ENCODE results near the gene AP3D1. TPM values are rescaled to one million over a fixed set of nuclear protein-coding genes. Genes with fewer than 3 reads are reported as not detected.
"Not testable (repeated sequence)": the region's sequence is repeated elsewhere in the genome, so short reads cannot be mapped to it uniquely, and the experiment has no call there.

Gene AP3D1
- 139 to 157 TPM (median 144 TPM) in 3 replicates for total RNA-seq
- long read RNA-seq, full-length matches to known transcripts = 32 of 81 reads
- long read RNA-seq, partial matches to known transcripts = 19 of 81 reads
- long read RNA-seq, other reads (novel, unspliced or antisense) = 30 of 81 reads

DNA sequence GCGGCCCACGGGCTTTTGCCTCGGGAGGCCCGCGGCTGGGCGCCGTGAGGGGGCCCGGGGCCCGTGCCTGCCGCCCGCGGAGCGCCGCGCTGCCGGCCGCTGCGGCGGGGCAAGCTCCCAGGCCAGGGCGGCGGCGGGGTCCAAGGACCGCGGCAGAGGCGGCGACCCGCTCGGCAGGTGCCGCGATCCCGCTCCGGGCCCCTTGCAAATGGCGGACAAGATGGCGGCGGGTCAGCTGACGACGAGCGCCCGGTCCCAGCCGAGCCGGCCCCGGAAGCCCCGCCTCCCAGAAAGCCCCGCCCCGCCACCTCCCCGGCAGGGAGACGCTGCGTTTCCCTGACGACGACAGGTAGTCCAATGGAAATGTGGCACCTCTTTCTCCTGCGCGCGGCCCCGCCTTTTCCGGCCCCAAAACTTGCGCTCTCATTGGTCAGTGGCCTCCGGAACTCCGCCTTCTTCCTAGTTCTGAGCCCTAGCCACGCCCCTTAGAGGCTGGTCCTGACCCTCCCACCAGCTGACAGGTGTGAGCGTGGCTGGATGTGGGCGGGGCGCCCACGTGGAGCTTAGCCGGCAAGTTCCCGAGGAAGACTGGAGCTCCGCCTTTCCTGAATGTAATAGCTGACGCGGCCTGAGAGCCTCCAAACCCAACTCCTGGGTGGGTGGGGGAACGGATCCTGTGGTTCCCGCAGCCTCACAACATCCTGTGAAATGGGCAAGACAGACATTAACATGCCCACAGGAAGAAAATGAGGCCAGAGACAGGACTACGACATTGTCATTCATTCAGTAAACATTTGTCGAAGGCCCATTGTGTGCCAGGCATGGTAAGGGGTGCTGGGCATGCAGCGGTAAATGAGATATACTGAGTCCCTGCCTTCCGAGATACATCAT is at the start of gene AP3D1:
AP3D1 (minus strand) TSS at position 228 of the 891 bp plus-strand sequence. CDS start 232 bp downstream, outside the sequence.
- H3K36me3 Mint-ChIP-seq (ENCODE audit: low read depth) = no peaks in the 10 kb centered on the region
- H3K9me3 Mint-ChIP-seq (ENCODE audit: low read depth) = no peaks in the 10 kb centered on the region
- no peak for TF ChIP-seq CTCF (IDR thresholded peaks at IDR 0.05)
- peak; percentile 100 for DNase-seq (ENCODE audit: low spot score)
- no peaks in the 10 kb centered on the region for H3K27me3 Mint-ChIP-seq (ENCODE audit: low read depth)
- peaks cover 46% of the 10 kb centered on the region for H3K4me1 Mint-ChIP-seq (ENCODE audit: low read depth)
- peak within 1 kb of the TSS; percentile 87 for H3K4me3 Mint-ChIP-seq (ENCODE audit: unreplicated experiment)
- H3K27ac Mint-ChIP-seq (ENCODE audit: unreplicated experiment) = peak within 1 kb of the TSS; percentile 91

- not testable (repeated sequence) for H3K27ac Mint-ChIP-seq (ENCODE audit: unreplicated experiment); H3K4me3 Mint-ChIP-seq (ENCODE audit: unreplicated experiment); H3K36me3 Mint-ChIP-seq (ENCODE audit: low read depth); DNase-seq (ENCODE audit: low spot score); H3K9me3 Mint-ChIP-seq (ENCODE audit: low read depth); H3K27me3 Mint-ChIP-seq (ENCODE audit: low read depth)
- H3K4me1 Mint-ChIP-seq (ENCODE audit: low read depth) = peaks cover 14% of the 10 kb centered on the region
Measured at GRCh38 chr19:2200624-2201294, 49.4 kb upstream of the AP3D1 start.

- Mint-ChIP-seq H3K4me3 (ENCODE audit: unreplicated experiment) (no peak overlapping the region), H3K9me3 (ENCODE audit: low read depth) (no peaks in the 10 kb centered on the region), H3K4me1 (ENCODE audit: low read depth) (peaks cover 7% of the 10 kb centered on the region), H3K36me3 (ENCODE audit: low read depth) (peaks cover 3% of the 10 kb centered on the region), H3K27me3 (ENCODE audit: low read depth) (no peaks in the 10 kb centered on the region), H3K27ac (ENCODE audit: unreplicated experiment) (no peak overlapping the region)
- no peak for DNase-seq (ENCODE audit: low spot score)
- TF ChIP-seq CTCF (IDR thresholded peaks at IDR 0.05) = no peak
Measured at GRCh38 chr19:2199861-2200623, 48.7 kb upstream of the AP3D1 start.

GRCh38 chr19:2199215-2199614 is 47.8 kb upstream of the AP3D1 start:
- no peak for DNase-seq (ENCODE audit: low spot score)
- no peaks in the 10 kb centered on the region for H3K9me3 Mint-ChIP-seq (ENCODE audit: low read depth)
- H3K4me1 Mint-ChIP-seq (ENCODE audit: low read depth) = peaks cover 7% of the 10 kb centered on the region
- H3K27me3 Mint-ChIP-seq (ENCODE audit: low read depth) = no peaks in the 10 kb centered on the region
- peaks cover 4% of the 10 kb centered on the region for H3K36me3 Mint-ChIP-seq (ENCODE audit: low read depth)
- TF ChIP-seq CTCF (IDR thresholded peaks at IDR 0.05) = peak; percentile 66
- H3K27ac Mint-ChIP-seq (ENCODE audit: unreplicated experiment) = no peak overlapping the region
- H3K4me3 Mint-ChIP-seq (ENCODE audit: unreplicated experiment) = no peak overlapping the region

DNA sequence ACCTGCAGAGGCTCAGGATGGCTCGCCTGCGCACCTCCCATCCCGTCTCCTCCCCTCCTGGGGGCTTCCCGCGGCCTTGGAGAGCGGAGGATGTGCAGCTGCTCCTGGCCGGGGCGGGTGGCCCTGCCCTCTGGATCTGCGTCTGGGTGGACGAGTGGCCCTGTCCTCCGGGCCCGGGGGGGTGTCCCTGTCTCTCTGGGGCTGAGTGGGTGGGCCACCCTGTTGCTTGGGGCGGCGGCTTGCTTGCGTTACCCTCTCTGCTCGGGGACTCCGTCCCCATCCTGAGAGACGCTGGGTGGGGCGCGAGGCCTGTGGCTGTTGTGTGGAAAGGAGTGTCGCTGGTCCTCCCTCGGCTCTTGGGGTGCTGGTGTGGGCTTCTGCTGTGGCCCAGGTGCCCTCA is 47.0 kb upstream of the AP3D1 start:
- Mint-ChIP-seq H3K9me3 (ENCODE audit: low read depth) (no peaks in the 10 kb centered on the region), H3K4me1 (ENCODE audit: low read depth) (peaks cover 7% of the 10 kb centered on the region), H3K36me3 (ENCODE audit: low read depth) (peaks cover 5% of the 10 kb centered on the region), H3K4me3 (ENCODE audit: unreplicated experiment) (no peak overlapping the region), H3K27ac (ENCODE audit: unreplicated experiment) (no peak overlapping the region), H3K27me3 (ENCODE audit: low read depth) (no peaks in the 10 kb centered on the region)
- no peak for DNase-seq (ENCODE audit: low spot score)
- TF ChIP-seq CTCF (IDR thresholded peaks at IDR 0.05) = no peak

Data from chondrocyte (in vitro differentiated cells).